ENCODE data around the gene PPP2R2C.

DNA sequence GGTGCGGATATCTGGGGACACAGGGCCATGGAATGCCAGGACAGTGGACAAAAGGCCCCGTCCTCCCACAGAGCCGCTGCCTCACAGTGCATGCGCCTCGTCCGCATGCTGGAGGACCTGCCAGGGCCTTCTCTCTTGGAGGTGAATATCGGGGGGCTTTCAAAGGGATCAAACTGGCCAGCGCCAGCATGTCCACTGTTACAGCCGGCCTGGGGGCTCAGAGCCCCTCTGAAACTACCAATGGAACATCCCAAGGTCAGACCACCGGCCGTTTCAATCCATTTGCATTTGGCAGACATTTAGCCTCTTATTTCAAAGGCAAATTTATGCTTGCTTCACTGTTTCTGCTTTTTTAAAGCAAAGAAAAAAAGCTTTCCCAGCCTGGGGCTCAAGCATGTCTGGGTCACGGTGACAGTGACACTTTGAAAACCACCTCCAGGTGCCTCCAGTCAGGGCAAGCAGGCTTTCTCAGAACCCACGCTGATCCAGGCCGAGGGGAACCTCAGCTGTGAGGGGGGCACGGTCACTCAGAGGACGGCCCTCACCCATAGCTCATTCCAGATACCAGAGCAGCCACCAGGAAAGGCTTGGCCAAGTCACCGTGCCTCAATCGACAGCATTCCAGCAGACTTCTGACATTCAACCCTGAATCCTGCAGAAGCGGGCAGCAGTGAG lies 57.2 kb downstream of the PPP2R2C start:
- TF ChIP-seq, protein P1, sequence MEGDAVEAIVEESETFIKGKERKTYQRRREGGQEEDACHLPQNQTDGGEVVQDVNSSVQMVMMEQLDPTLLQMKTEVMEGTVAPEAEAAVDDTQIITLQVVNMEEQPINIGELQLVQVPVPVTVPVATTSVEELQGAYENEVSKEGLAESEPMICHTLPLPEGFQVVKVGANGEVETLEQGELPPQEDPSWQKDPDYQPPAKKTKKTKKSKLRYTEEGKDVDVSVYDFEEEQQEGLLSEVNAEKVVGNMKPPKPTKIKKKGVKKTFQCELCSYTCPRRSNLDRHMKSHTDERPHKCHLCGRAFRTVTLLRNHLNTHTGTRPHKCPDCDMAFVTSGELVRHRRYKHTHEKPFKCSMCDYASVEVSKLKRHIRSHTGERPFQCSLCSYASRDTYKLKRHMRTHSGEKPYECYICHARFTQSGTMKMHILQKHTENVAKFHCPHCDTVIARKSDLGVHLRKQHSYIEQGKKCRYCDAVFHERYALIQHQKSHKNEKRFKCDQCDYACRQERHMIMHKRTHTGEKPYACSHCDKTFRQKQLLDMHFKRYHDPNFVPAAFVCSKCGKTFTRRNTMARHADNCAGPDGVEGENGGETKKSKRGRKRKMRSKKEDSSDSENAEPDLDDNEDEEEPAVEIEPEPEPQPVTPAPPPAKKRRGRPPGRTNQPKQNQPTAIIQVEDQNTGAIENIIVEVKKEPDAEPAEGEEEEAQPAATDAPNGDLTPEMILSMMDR (IDR thresholded peaks at IDR 0.05; ENCODE audit: low read depth, low read length) = no peak
- no peak for TF ChIP-seq POLR2A (IDR thresholded peaks at IDR 0.05; ENCODE audit: extremely low read depth, insufficient read length)

Data from NB4 (cell line).